ENCODE results near the gene CSTF2T.

The CSTF2T gene, protein sequence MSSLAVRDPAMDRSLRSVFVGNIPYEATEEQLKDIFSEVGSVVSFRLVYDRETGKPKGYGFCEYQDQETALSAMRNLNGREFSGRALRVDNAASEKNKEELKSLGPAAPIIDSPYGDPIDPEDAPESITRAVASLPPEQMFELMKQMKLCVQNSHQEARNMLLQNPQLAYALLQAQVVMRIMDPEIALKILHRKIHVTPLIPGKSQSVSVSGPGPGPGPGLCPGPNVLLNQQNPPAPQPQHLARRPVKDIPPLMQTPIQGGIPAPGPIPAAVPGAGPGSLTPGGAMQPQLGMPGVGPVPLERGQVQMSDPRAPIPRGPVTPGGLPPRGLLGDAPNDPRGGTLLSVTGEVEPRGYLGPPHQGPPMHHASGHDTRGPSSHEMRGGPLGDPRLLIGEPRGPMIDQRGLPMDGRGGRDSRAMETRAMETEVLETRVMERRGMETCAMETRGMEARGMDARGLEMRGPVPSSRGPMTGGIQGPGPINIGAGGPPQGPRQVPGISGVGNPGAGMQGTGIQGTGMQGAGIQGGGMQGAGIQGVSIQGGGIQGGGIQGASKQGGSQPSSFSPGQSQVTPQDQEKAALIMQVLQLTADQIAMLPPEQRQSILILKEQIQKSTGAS

DNA sequence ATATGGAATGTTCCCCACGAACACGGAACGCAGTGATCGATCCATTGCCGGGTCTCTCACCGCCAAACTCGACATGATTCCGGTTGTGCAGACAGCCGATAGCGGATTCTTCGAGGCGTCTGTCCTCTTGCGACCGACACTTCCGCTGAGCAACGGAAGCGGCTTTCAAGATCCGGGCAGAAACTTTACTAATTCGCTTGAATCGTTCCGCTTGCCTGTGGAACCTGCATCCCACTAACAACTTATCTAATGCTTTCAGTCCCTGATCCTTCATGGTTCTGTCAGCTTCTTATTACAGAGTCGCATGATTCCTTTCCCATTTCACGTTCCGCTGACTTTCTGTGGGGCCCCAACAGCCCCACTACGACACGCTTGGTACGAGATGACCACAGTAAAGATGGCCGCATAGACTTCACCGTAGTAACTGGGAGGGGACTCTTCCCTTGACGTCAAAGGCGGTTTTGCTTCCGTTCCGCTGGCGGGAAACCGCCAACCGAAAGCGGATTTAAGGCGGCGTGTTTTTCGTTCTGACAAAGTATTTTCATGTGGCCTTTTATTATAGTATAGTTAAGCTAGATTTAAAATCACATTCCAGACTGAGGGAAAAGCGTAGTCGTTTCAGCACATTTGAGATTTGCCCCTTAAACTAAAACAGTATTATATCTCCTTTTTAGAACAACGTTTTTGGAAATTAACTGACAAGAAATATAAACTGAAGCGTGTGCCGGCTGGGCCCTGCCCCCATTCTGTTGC, at the start of gene CSTF2T:
Gene CSTF2T, minus strand, starts transcription at position 121 of the 753 bp plus-strand sequence. Its CDS starts 46 bp downstream, at position 75.
- Mint-ChIP-seq H3K4me3 (peak within 1 kb of the TSS; percentile 100), H3K27me3 (ENCODE audit: low read depth) (no peaks in the 10 kb centered on the region), H3K4me1 (ENCODE audit: low read depth) (peaks cover 52% of the 10 kb centered on the region), H3K9me3 (peaks cover 13% of the 10 kb centered on the region), H3K36me3 (ENCODE audit: low read depth) (peaks cover 48% of the 10 kb centered on the region), H3K27ac (peak within 1 kb of the TSS; percentile 100)

DNA sequence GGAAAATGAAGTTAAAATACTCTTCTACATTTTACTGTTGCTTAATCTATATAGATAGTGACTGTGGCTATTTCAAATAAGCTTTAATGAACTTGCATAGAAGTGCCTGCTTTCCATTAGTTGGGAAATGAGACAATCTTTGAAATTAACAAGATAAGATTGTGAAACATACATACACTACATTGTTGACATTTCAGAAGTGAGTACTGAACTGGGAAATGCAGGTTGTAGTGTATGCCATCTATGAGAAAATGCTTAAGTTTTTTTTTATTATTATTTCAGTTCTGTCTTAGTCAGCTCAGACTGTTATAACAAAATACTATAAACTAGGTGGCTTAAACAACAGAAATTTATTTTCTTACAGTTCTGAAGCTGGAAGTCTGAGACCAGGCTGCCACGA, 49.6 kb upstream of the CSTF2T start:
- no peaks in the 10 kb centered on the region for H3K4me1 Mint-ChIP-seq (ENCODE audit: low read depth)
- H3K36me3 Mint-ChIP-seq (ENCODE audit: low read depth), result no peaks in the 10 kb centered on the region
- peaks cover 2% of the 10 kb centered on the region for H3K9me3 Mint-ChIP-seq
- H3K27me3 Mint-ChIP-seq (ENCODE audit: low read depth), result peaks cover 2% of the 10 kb centered on the region
- no peak overlapping the region for H3K27ac Mint-ChIP-seq
- no peak overlapping the region for H3K4me3 Mint-ChIP-seq

DNA sequence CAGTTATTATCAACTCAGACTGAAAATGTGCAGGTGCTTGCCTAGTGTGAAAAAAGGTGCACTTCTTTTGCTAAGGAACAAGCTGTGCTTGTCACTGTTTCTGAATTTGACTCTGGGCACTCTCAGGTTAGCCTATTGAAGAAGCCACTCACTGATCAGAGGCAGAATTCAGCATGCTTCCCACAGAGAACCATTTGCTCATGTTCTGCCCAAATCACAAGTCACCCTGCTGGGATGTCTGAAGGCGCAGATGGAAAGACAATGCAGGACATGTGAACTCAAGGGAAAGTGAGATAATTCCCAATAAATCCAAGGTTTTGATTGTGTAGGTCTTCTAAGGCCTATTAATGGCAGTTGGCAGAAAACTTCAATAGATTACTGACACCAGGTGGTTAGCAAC, 47.8 kb upstream of the CSTF2T start:
- Mint-ChIP-seq H3K27ac (no peak overlapping the region), H3K27me3 (ENCODE audit: low read depth) (no peaks in the 10 kb centered on the region), H3K36me3 (ENCODE audit: low read depth) (no peaks in the 10 kb centered on the region), H3K9me3 (no peaks in the 10 kb centered on the region), H3K4me3 (no peak overlapping the region), H3K4me1 (ENCODE audit: low read depth) (no peaks in the 10 kb centered on the region)

DNA sequence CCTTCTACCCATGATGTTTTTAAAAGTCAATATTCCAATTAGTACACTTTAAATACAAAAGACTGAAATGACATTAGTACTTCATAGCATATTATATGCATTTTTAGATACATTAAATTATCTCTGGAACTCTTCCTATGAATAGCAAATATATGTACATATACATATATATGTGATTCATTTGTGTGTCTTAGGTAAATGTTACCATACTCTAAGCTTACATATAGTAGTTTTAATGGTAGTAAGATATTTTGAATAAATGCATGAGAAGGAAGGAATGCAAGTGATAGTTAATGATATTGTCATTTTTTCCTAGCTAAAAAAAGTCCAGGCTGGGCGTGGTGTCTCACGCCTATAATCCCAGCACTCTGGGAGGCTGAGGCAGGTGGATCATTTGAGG, 46.0 kb upstream of the CSTF2T start:
- Mint-ChIP-seq H3K9me3 (no peaks in the 10 kb centered on the region), H3K27ac (no peak overlapping the region), H3K4me1 (ENCODE audit: low read depth) (no peaks in the 10 kb centered on the region)

DNA sequence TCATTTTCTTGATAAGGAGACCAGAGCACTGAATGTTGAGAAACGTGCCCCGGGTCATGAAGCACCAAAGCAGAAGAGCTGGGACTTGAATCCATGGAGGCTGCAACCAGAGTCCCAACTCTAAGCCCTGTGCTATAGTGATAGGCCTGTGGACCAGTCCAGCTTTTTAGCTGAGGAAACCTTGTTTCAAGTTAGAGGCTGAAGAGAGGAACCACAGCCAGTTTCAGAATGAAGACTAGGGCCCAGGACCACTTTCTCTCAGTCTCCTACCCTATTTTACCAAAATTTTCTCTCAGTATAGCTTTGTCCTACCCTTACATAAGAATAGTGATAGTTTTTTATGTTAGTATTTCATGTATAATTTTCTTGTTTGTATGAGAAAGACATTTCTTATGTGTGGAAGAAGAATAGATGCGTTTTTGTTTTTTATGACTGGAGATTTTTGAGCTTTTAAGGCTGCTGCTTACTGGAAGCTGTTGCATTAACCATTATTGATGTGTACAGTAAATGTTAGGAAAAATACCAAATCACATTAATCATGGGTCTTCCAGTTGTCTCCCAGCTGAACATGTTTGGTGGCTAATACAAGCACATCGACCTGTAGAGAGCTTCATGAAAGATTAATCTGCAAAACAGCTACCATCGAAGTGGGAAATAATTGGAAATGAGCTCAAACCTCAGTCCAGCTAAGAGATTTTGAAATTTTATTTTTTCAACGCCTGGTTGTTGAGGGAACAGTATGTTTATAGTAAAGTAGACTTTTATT, 45.0 kb upstream of the CSTF2T start:
- H3K4me3 Mint-ChIP-seq, result no peak overlapping the region
- no peaks in the 10 kb centered on the region for H3K9me3 Mint-ChIP-seq
- no peaks in the 10 kb centered on the region for H3K36me3 Mint-ChIP-seq (ENCODE audit: low read depth)
- H3K27ac Mint-ChIP-seq, result no peak overlapping the region
- peaks cover 4% of the 10 kb centered on the region for H3K27me3 Mint-ChIP-seq (ENCODE audit: low read depth)
- no peaks in the 10 kb centered on the region for H3K4me1 Mint-ChIP-seq (ENCODE audit: low read depth)

More for the DNA sequence above, 46.0 kb upstream of the CSTF2T start:
- peaks cover 4% of the 10 kb centered on the region for H3K27me3 Mint-ChIP-seq (ENCODE audit: low read depth)
- H3K4me3 Mint-ChIP-seq, result no peak overlapping the region
- H3K36me3 Mint-ChIP-seq (ENCODE audit: low read depth), result no peaks in the 10 kb centered on the region

DNA sequence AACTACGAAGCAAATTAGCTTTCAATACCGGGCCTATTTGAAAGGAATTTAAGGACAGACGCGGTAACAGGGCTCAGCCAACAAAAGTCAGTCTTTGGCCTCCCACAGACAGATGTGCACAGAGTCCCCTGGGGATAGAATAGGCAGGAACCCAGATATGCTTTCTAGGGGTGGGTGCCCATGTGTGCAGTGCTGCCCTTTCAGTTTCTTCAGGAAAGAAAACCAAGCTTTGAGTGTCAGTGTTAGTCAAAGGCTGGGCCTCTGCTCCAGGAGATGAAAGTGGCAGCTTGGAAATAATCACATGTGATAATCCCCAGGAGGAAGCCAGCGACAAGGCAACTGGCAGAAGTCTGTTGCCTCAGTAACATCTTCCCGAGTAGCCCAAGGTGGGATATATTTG, 43.8 kb upstream of the CSTF2T start:
- Mint-ChIP-seq H3K4me1 (ENCODE audit: low read depth) (no peaks in the 10 kb centered on the region), H3K9me3 (no peaks in the 10 kb centered on the region), H3K36me3 (ENCODE audit: low read depth) (no peaks in the 10 kb centered on the region), H3K27me3 (ENCODE audit: low read depth) (peaks cover 4% of the 10 kb centered on the region), H3K27ac (no peak overlapping the region), H3K4me3 (no peak overlapping the region)

DNA sequence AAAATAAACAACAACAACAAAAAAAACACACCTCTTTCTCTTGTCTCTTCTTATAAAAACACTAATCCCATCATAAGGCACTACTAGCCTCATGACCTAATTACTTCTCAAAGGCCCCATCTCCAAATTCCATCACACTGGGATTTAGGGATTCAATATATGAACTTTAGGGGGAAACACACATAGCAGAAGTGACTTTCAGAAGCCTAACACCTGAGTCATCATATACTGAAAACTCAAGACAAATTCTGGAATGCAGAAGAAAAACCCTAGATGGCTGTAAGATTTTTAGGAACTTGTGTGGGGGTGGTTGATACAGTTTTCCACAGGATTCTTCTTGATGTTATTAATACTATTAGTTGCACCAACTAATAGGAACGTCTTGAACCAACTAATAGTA, 33.7 kb upstream of the CSTF2T start:
- no peaks in the 10 kb centered on the region for H3K4me1 Mint-ChIP-seq (ENCODE audit: low read depth)
- peaks cover 2% of the 10 kb centered on the region for H3K36me3 Mint-ChIP-seq (ENCODE audit: low read depth)
- H3K9me3 Mint-ChIP-seq, result no peaks in the 10 kb centered on the region
- H3K4me3 Mint-ChIP-seq, result no peak overlapping the region
- H3K27me3 Mint-ChIP-seq (ENCODE audit: low read depth), result peaks cover 3% of the 10 kb centered on the region
- H3K27ac Mint-ChIP-seq, result no peak overlapping the region

DNA sequence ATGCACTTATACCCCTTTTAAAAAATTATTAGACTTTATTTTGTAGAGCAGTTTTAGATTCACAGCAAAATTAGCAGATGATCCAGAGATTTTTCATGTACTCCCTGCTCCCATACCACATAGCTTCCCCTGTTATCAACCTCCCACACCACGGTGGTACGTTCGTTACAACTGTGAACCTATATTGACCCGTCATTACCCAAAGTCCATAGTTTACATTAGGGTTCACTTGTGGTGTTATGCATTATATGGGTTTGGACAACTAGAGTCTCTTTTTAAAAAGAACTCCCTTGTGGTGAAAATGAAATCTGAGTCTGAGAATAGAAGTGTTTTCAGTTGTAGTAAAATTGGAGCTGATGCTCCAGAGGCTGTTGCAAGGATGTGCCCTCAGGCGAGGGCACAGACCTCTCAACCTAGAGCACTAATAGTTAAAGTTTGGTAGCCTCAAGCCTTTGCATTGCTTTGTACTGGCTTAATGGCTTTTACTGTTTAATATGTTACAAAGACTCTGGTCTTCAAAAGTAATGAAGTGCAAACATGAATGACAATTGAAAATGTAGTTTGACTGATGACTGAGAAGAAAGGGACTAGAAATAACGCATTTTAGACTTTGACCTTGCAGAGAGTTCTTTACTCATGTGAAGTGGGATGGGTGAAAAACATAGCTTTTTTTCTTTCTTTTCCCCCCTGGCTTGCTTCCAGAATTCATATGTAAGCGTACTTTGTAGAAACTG, 30.6 kb upstream of the CSTF2T start:
- H3K36me3 Mint-ChIP-seq (ENCODE audit: low read depth), result peaks cover 2% of the 10 kb centered on the region
- H3K4me1 Mint-ChIP-seq (ENCODE audit: low read depth), result no peaks in the 10 kb centered on the region
- no peak overlapping the region for H3K4me3 Mint-ChIP-seq
- H3K27ac Mint-ChIP-seq, result no peak overlapping the region
- no peaks in the 10 kb centered on the region for H3K9me3 Mint-ChIP-seq
- H3K27me3 Mint-ChIP-seq (ENCODE audit: low read depth), result no peaks in the 10 kb centered on the region

DNA sequence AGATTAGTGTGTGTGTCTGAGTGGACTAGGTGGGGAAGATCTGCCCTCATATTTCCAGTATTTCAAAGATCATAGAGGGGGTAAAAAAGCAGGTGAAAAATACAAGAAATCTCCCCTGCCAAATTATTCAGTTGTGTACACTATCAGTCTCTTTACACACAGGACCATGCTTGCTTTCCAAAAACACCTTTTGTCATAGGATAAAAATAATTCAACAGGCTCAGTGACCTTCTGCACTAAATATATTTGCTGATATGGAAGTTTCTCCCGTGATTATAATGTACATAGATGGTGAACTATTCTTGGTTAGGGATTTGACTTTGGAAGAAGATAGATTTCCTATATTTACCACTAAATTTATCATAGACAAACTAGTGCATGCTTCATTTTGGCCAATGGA, 24.6 kb upstream of the CSTF2T start:
- Mint-ChIP-seq H3K27me3 (ENCODE audit: low read depth) (peaks cover 3% of the 10 kb centered on the region), H3K36me3 (ENCODE audit: low read depth) (no peaks in the 10 kb centered on the region), H3K4me3 (no peak overlapping the region), H3K27ac (no peak overlapping the region), H3K9me3 (no peaks in the 10 kb centered on the region), H3K4me1 (ENCODE audit: low read depth) (peaks cover 5% of the 10 kb centered on the region)

DNA sequence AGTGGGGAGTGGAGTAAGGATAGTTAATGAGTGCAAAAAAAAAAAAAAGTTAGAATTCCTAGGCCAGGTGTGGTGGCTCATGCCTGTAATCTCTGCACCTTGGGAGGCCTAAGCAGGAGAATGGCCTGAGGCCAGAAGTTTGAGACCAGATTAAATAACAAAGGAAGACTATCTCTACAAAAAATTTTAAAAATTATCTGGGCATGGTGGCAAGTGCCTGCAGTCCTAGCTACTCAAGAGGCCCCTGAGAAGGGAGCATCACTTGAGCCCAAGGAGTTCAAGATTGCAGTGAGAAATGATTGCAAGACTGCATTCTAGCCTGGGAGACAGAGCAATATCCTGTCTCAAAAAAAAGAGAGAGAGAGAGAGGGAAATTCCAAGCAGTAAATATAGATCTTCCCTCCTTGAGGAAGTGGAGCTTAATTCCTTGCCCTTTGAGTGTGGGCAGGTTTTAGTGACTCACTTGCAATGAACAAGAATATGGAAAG, 19.5 kb upstream of the CSTF2T start:
- H3K27ac Mint-ChIP-seq, result peak overlapping the region; percentile 13
- no peak overlapping the region for H3K4me3 Mint-ChIP-seq
- H3K9me3 Mint-ChIP-seq, result no peaks in the 10 kb centered on the region
- peaks cover 2% of the 10 kb centered on the region for H3K36me3 Mint-ChIP-seq (ENCODE audit: low read depth)
- H3K4me1 Mint-ChIP-seq (ENCODE audit: low read depth), result peaks cover 11% of the 10 kb centered on the region
- H3K27me3 Mint-ChIP-seq (ENCODE audit: low read depth), result peaks cover 3% of the 10 kb centered on the region

DNA sequence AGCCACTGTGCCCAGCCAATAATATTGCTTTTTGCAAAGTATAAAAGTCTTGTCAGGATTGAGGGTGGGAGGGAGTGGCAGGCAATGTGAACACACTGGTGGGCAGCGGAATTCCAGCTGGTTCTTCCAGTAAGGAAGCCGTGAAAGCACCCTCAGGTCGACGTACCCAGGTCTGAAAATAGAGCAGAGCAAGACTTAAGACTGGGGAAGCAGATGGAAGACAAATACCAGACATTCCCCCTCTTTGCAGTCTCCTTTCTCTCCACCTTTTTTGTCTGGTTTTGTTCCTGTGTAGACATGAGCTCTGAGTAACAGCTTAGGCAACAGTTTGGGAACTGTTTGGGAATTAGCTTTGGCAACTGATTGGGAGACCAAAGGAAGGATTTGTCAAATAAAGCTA, 17.6 kb upstream of the CSTF2T start:
- no peak overlapping the region for H3K4me3 Mint-ChIP-seq
- no peak overlapping the region for H3K27ac Mint-ChIP-seq

DNA sequence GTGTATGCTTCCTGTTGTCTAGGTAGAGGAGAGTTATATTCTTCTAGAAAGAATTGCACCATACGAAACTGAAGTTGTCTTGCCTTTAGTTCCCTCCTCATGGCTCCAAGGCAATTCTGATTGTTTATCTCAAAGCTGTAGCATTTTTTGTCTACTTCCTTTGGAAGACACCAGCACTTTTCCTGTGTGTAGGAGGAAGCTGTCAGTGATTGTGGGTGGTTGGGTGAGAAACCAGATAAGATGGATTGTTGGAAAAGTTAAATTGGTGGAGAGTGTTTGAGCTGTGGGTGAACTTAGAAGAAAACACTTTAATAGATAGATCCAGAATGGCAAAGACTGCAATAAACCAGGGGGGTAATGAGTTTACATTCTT, 12.1 kb upstream of the CSTF2T start:
- peaks cover 4% of the 10 kb centered on the region for H3K9me3 Mint-ChIP-seq
- H3K4me1 Mint-ChIP-seq (ENCODE audit: low read depth), result peaks cover 44% of the 10 kb centered on the region
- no peak overlapping the region for H3K27ac Mint-ChIP-seq
- peaks cover 11% of the 10 kb centered on the region for H3K36me3 Mint-ChIP-seq (ENCODE audit: low read depth)
- H3K27me3 Mint-ChIP-seq (ENCODE audit: low read depth), result no peaks in the 10 kb centered on the region
- no peak overlapping the region for H3K4me3 Mint-ChIP-seq

More for the DNA sequence above, 17.6 kb upstream of the CSTF2T start:
- Mint-ChIP-seq H3K9me3 (no peaks in the 10 kb centered on the region), H3K36me3 (ENCODE audit: low read depth) (peaks cover 2% of the 10 kb centered on the region), H3K4me1 (ENCODE audit: low read depth) (peaks cover 11% of the 10 kb centered on the region), H3K27me3 (ENCODE audit: low read depth) (peaks cover 3% of the 10 kb centered on the region)

DNA sequence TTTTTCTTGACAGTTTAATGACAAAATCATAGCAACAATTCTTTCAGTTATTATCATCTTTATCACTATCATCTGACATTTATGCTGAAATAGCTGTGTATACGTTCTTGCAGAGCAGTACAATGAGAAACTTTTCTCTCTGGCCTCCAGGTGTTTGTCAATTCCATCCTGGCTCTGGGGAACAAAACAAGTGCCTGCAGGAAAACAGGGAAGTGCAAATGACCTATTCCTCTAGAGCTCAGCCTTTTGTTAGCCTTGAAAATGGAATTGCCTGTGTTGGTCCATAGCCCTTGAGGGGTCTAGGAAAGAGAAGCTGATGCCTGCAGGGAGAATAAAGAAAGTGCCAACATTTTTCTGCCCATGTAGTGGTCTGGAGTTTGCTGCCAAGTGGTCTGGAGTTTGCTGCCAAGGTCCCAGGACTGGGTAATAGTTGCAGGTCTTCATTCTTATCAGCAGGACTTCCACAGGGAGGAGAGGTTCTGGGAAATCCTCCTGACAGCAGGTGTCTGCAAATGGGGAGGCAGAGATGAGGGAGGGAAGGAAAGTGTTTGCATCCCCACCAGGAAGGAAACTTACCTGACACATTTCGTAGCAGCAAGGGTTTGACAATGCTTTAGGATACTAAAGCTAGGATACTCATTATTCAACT, 10.1 kb upstream of the CSTF2T start:
- peaks cover 11% of the 10 kb centered on the region for H3K36me3 Mint-ChIP-seq (ENCODE audit: low read depth)
- no peaks in the 10 kb centered on the region for H3K27me3 Mint-ChIP-seq (ENCODE audit: low read depth)
- no peak overlapping the region for H3K4me3 Mint-ChIP-seq
- H3K27ac Mint-ChIP-seq, result peak overlapping the region; percentile 87
- H3K4me1 Mint-ChIP-seq (ENCODE audit: low read depth), result peaks cover 46% of the 10 kb centered on the region
- H3K9me3 Mint-ChIP-seq, result peaks cover 5% of the 10 kb centered on the region
